Glutamatergic neuron (in vitro differentiated cells): ENCODE measurements around the gene GGA1. TPM values are rescaled to one million over a fixed set of nuclear protein-coding genes. Genes with fewer than 3 reads are reported as not detected.

ENCODE experiments used
- DNase-seq: peaks from one replicate; pipeline ENCODE4 v3.0.0; 2022
- H3K27ac Mint-ChIP-seq: one replicate; pipeline ENCODE4 v1.8.0; 2020; ENCODE audit warnings: mild to moderate bottlenecking, mixed read lengths, inconsistent platforms; ENCODE audit not compliant: unreplicated experiment
- H3K27me3 Mint-ChIP-seq: one replicate; pipeline ENCODE4 v1.8.0; 2020; ENCODE audit warnings: mild to moderate bottlenecking, moderate library complexity, mixed read lengths, inconsistent platforms; ENCODE audit not compliant: unreplicated experiment
- H3K36me3 Mint-ChIP-seq: one replicate; pipeline ENCODE4 v1.8.0; 2020; ENCODE audit warnings: mild to moderate bottlenecking, mixed read lengths, inconsistent platforms; ENCODE audit not compliant: unreplicated experiment
- H3K4me1 Mint-ChIP-seq: one replicate; pipeline ENCODE4 v1.8.0; 2020; ENCODE audit warnings: mild to moderate bottlenecking, low read depth, mixed read lengths, inconsistent platforms; ENCODE audit not compliant: unreplicated experiment
- H3K4me3 Mint-ChIP-seq: one replicate; pipeline ENCODE4 v1.8.0; 2020; ENCODE audit warnings: mild to moderate bottlenecking, mixed read lengths, inconsistent platforms; ENCODE audit not compliant: unreplicated experiment
- H3K9me3 Mint-ChIP-seq: one replicate; pipeline ENCODE4 v1.8.0; 2020; ENCODE audit warnings: mild to moderate bottlenecking, moderate library complexity, mixed read lengths, inconsistent platforms; ENCODE audit not compliant: unreplicated experiment
- total RNA-seq: library from RNA; stranded (reverse); fragmentation: NEBNext Ultra II Directional; extraction: Animal tissue kit (Norgen Biotek cat#: 25700); gene quantifications from one replicate; pipeline ENCODE4 v1.2.1, GENCODE V29; 2021; ENCODE audit not compliant: unreplicated experiment
- TF ChIP-seq, protein P1 (sequence below): fragments of 200-600 bp; sonication (generic); IDR thresholded peaks from one replicate; pipeline ENCODE4 v1.5.0; 2021; ENCODE audit not compliant: partially characterized antibody, unreplicated experiment

Gene GGA1
- total RNA-seq, 1 donor from 2014 or later, result 104 TPM

- TF ChIP-seq, protein P1, sequence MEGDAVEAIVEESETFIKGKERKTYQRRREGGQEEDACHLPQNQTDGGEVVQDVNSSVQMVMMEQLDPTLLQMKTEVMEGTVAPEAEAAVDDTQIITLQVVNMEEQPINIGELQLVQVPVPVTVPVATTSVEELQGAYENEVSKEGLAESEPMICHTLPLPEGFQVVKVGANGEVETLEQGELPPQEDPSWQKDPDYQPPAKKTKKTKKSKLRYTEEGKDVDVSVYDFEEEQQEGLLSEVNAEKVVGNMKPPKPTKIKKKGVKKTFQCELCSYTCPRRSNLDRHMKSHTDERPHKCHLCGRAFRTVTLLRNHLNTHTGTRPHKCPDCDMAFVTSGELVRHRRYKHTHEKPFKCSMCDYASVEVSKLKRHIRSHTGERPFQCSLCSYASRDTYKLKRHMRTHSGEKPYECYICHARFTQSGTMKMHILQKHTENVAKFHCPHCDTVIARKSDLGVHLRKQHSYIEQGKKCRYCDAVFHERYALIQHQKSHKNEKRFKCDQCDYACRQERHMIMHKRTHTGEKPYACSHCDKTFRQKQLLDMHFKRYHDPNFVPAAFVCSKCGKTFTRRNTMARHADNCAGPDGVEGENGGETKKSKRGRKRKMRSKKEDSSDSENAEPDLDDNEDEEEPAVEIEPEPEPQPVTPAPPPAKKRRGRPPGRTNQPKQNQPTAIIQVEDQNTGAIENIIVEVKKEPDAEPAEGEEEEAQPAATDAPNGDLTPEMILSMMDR, result no peak
- Mint-ChIP-seq H3K36me3 (no peaks in the 10 kb centered on the region), H3K27me3 (peaks cover 7% of the 10 kb centered on the region), H3K9me3 (peaks cover 5% of the 10 kb centered on the region), H3K4me1 (peaks cover 3% of the 10 kb centered on the region), H3K27ac (no peak overlapping the region), H3K4me3 (no peak overlapping the region)
- DNase-seq, result no peak
These were observed 72.4 kb downstream of the GGA1 start for GRCh38 chr22:37681001-37681424.

DNA sequence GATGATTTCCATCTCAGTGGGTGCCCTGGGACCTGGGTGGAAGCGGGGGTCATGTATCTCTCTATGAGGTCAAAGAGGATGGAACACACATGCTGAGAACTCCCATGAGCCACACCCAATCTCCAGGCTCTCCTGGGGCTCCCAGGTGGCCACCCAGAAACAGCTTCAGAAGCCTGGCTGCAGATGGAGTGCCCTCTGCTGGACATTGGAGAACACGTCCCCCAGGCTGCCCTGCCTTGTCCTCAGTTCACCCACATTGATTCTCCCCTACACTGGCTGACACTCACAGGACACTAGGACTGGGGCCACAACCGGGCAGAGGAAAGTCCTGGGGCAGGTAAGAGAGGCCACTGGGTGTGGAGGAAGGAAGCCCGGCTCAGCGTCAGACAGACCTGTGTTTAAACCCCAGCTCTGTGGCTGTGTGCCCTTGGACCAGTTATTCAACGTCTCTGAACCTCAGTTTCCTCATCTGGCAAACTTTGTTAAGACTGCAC, 73.0 kb downstream of the GGA1 start:
- DNase-seq, result peak; percentile 74
- TF ChIP-seq, protein P1, result peak; percentile 69
- H3K4me3 Mint-ChIP-seq, result no peak overlapping the region
- H3K4me1 Mint-ChIP-seq, result peaks cover 3% of the 10 kb centered on the region
- H3K36me3 Mint-ChIP-seq, result no peaks in the 10 kb centered on the region
- H3K27ac Mint-ChIP-seq, result no peak overlapping the region
- peaks cover 7% of the 10 kb centered on the region for H3K9me3 Mint-ChIP-seq
- H3K27me3 Mint-ChIP-seq, result peaks cover 5% of the 10 kb centered on the region

Other genes with a start within 250 kb of the GGA1 start
- 7.3 TPM for gene ELFN2, start 181.4 kb upstream of the GGA1 start, total RNA-seq
- 61.1 TPM for gene MFNG, start 122.5 kb upstream of the GGA1 start, total RNA-seq
- 2.7 TPM for gene CARD10, start 89.4 kb upstream of the GGA1 start, total RNA-seq
- 2.1 TPM for gene CDC42EP1, start 48.4 kb upstream of the GGA1 start, total RNA-seq
- gene LGALS2, start 28.7 kb upstream of the GGA1 start, total RNA-seq, result not detected
- gene SH3BP1, start 30.8 kb downstream of the GGA1 start, total RNA-seq, result 12.7 TPM
- 88.1 TPM for gene PDXP, start 49.9 kb downstream of the GGA1 start, total RNA-seq
- 50.7 TPM for gene LGALS1, start 66.8 kb downstream of the GGA1 start, total RNA-seq
- gene NOL12, start 77.5 kb downstream of the GGA1 start, total RNA-seq, result 9.9 TPM
- gene TRIOBP, start 88.2 kb downstream of the GGA1 start, total RNA-seq, result 33.7 TPM
- gene GCAT, start 199.1 kb downstream of the GGA1 start, total RNA-seq, result 11.9 TPM
- not detected for gene GALR3, start 214.5 kb downstream of the GGA1 start, total RNA-seq
- gene ANKRD54, start 235.5 kb downstream of the GGA1 start, total RNA-seq, result 26.7 TPM
- 526 TPM for gene EIF3L, start 240.6 kb downstream of the GGA1 start, total RNA-seq